Mucosa of rectum (tissue), 2 donors: ENCODE results near the gene FOXN3.
"Not testable (repeated sequence)": the region's sequence is repeated elsewhere in the genome, so short reads cannot be mapped to it uniquely, and the experiment has no call there.

Experiments
- H3K27ac ChIP-seq, 2 donors: one replicate each; pipeline ENCODE4 v1.7.0; 2013; ENCODE audit warnings: inconsistent platforms in 2 of 2, low read depth in 2 of 2, low read length in 2 of 2
- H3K27me3 ChIP-seq, 2 donors: one replicate each; pipeline ENCODE4 v1.7.0; 2013; ENCODE audit warnings: low read length in 2 of 2; ENCODE audit not compliant: control insufficient read depth in 2 of 2, insufficient read depth in 2 of 2
- H3K36me3 ChIP-seq, 2 donors: one replicate each; pipeline ENCODE4 v1.7.0; 2013; ENCODE audit warnings: low read length in 2 of 2; ENCODE audit not compliant: control insufficient read depth in 2 of 2, insufficient read depth in 2 of 2
- H3K4me1 ChIP-seq, 2 donors: one replicate each; pipeline ENCODE4 v1.7.0; 2013; ENCODE audit warnings: low read length in 2 of 2, mild to moderate bottlenecking in 1 of 2; ENCODE audit not compliant: control insufficient read depth in 2 of 2, insufficient read depth in 2 of 2
- H3K4me3 ChIP-seq, 2 donors: one replicate each; pipeline ENCODE4 v1.7.0; 2013; ENCODE audit warnings: low read length in 2 of 2
- H3K9ac ChIP-seq, 2 donors: one replicate each; pipeline ENCODE4 v1.7.0; 2013; ENCODE audit warnings: low read length in 2 of 2, low read depth in 1 of 2, mild to moderate bottlenecking in 1 of 2
- H3K9me3 ChIP-seq, 2 donors: one replicate each; pipeline ENCODE4 v1.7.0; 2013; ENCODE audit warnings: low read length in 2 of 2; ENCODE audit not compliant: control insufficient read depth in 2 of 2
- donor health status: healthy.
- donor health status: Normal muscosa, but diverticular disease.

FOXN3 gene

DNA sequence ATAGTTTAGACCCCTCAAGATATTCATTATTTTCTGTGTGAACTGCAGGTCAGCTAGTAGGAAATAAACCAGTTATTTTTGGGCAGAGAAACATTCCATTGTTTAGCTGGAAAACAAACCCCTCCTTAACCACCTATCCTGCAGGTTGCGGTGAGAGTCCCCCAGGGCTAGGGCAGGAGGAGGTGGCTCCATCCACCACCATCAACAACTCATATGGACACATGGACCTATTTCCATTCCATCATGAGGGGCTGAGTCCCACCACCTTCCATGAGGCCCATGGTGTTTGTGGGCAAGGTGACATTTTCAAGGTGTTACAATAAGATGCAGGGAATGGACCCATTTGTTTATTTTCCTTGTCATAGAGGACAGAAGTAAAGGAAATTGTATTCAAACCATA is 160.1 kb downstream of the FOXN3 start:
- Histone ChIP-seq H3K9ac (no peak overlapping the region), H3K4me3 (no peak overlapping the region), H3K27me3 (no peaks in the 10 kb centered on the region), H3K36me3 (no peaks in the 10 kb centered on the region), H3K27ac (no peak overlapping the region), H3K9me3 (no peaks in the 10 kb centered on the region), H3K4me1 (no peaks in the 10 kb centered on the region)

DNA sequence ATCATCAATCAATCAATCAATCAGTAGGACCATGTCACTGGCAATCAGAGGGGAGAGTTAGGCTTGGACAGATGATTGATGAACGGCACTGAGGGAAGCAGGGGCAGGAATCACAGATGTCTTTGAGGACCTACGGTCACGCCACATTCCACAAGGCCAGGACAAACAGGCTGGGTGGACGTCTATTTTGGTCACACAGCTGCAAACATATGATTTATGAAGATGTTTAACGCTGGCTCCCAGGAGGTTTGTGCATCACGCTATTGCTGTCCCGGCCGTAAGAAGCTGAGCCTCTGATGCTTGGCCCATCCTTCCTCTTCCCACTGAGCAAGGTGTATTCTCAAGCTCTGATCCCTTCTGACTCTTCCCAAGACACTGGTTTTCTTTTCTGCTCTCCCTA is 160.8 kb downstream of the FOXN3 start:
- Histone ChIP-seq H3K9me3 (no peaks in the 10 kb centered on the region), H3K4me1 (no peaks in the 10 kb centered on the region), H3K27ac (no peak overlapping the region), H3K27me3 (no peaks in the 10 kb centered on the region), H3K36me3 (no peaks in the 10 kb centered on the region), H3K4me3 (no peak overlapping the region), H3K9ac (no peak overlapping the region)

- Histone ChIP-seq H3K27me3 (no peaks in the 10 kb centered on the region), H3K9ac (no peak overlapping the region), H3K36me3 (no peaks in the 10 kb centered on the region), H3K4me3 (no peak overlapping the region), H3K9me3 (no peaks in the 10 kb centered on the region), H3K4me1 (no peaks in the 10 kb centered on the region), H3K27ac (no peak overlapping the region)
Observed at GRCh38 chr14:89255852-89256251, 161.2 kb downstream of the FOXN3 start.

DNA sequence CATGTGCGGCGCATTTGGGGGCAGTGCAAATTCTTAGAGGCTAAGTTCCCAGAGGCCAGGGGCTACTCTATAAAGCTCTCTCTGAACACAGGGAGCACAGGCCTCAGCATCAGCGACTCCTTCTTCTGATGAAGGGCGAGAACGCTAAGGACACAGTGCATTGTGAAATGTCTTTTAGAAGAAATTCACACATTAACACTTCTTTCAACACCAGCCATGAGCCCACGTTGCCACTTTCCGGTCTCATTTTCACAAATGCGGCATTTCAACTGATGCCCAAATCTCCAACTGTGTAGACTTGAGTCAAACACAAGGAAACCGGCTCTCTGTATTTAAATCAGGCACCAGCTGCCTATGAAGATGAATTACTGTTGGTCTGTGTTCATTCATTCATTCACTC is 162.0 kb downstream of the FOXN3 start:
- no peaks in the 10 kb centered on the region for H3K36me3 ChIP-seq
- H3K27ac ChIP-seq: no peak overlapping the region
- no peak overlapping the region for H3K9ac ChIP-seq
- no peaks in the 10 kb centered on the region for H3K27me3 ChIP-seq
- H3K4me3 ChIP-seq: no peak overlapping the region
- no peaks in the 10 kb centered on the region for H3K9me3 ChIP-seq
- H3K4me1 ChIP-seq: no peaks in the 10 kb centered on the region

DNA sequence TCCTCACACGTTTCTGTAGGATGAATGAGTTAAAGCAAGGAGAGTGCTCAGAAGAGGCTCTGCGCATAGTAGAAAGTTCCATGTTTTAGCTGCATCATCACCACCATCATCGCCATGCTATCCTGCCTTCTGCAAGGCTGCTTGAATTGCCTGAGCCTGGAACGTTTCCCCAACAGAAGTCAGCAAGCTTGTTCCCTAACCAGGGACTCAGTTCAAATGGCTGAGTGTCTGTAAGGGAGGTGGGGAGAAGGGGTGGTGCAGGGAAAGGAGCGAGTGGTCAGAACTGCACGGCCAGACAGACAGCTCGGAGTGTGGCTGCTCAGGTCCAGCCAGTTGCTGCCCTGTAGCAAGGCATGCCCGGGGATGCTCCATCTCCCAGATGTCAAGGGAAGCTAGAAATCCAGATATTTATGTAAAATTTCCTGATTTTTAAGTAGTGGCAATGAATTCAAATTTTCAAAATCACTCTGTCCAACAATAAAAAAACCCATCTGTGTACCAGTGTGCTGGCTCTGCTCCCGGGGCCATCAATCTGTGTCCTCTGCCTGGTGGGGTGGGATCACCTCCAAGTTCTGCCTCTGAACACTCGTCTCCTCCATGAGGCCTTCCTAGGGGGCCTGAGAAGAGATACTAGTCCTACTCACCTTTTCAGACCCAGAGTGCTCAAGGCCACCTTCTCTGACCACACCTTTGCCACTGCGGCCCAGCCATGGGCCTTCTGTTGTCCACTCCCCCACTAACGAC is 162.7 kb downstream of the FOXN3 start:
- no peak overlapping the region for H3K4me3 ChIP-seq

GRCh38 chr14:89252887-89253532 is 164.0 kb downstream of the FOXN3 start:
- Histone ChIP-seq H3K27ac (no peak overlapping the region), H3K9me3 (no peaks in the 10 kb centered on the region), H3K4me1 (no peaks in the 10 kb centered on the region), H3K36me3 (peaks cover 0 to 4% of the 10 kb centered on the region in 2 donors), H3K27me3 (no peaks in the 10 kb centered on the region), H3K4me3 (no peak overlapping the region), H3K9ac (no peak overlapping the region)

More for the DNA sequence above, 162.7 kb downstream of the FOXN3 start:
- Histone ChIP-seq H3K36me3 (peaks cover 0 to 3% of the 10 kb centered on the region in 2 donors), H3K9me3 (no peaks in the 10 kb centered on the region), H3K27me3 (no peaks in the 10 kb centered on the region), H3K27ac (no peak overlapping the region), H3K9ac (no peak overlapping the region), H3K4me1 (no peaks in the 10 kb centered on the region)

DNA sequence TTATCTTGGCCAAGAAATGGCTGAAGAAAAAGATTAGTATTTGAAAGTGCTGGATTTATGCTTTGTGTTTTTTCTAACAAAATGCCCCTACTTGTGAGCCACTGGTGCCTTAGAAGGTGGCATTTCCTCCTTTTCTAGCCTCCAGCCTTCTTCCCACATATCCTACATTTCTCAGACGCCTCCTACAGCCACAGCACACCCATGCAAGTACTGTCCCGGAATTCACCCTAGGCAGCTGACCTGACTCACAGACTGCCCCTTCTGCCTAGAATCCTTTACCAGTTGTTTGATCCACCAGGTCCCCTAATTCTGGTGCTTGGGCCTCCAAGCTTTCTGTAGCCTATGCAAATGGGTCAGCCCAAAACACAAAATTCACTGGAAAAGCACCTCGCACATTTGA is 166.0 kb downstream of the FOXN3 start:
- Histone ChIP-seq H3K27me3 (no peaks in the 10 kb centered on the region), H3K9ac (no peak overlapping the region), H3K36me3 (peaks cover 0 to 4% of the 10 kb centered on the region in 2 donors), H3K9me3 (no peaks in the 10 kb centered on the region), H3K27ac (no peak overlapping the region), H3K4me1 (no peaks in the 10 kb centered on the region), H3K4me3 (no peak overlapping the region)

- not testable (repeated sequence) for H3K4me1 ChIP-seq, H3K27me3 ChIP-seq, H3K27ac ChIP-seq, H3K36me3 ChIP-seq, H3K9me3 ChIP-seq, H3K4me3 ChIP-seq, H3K9ac ChIP-seq
Observed at GRCh38 chr14:89250655-89250975, 166.4 kb downstream of the FOXN3 start.

GRCh38 chr14:89249972-89250654 is 166.9 kb downstream of the FOXN3 start:
- Histone ChIP-seq H3K4me3 (no peak overlapping the region), H3K9me3 (no peaks in the 10 kb centered on the region), H3K4me1 (no peaks in the 10 kb centered on the region), H3K9ac (no peak overlapping the region), H3K27me3 (no peaks in the 10 kb centered on the region), H3K36me3 (peaks cover 0 to 4% of the 10 kb centered on the region in 2 donors), H3K27ac (no peak overlapping the region)

GRCh38 chr14:89249065-89249695 is 167.9 kb downstream of the FOXN3 start:
- Histone ChIP-seq H3K4me3 (no peak overlapping the region), H3K4me1 (no peaks in the 10 kb centered on the region), H3K9ac (no peak overlapping the region)

More at GRCh38 chr14:89249065-89249695, 167.9 kb downstream of the FOXN3 start:
- Histone ChIP-seq H3K27me3 (no peaks in the 10 kb centered on the region), H3K9me3 (no peaks in the 10 kb centered on the region), H3K27ac (no peak overlapping the region), H3K36me3 (peaks cover 0 to 4% of the 10 kb centered on the region in 2 donors)
